ENCODE results near the gene ZNF282.

The ZNF282 gene

DNA sequence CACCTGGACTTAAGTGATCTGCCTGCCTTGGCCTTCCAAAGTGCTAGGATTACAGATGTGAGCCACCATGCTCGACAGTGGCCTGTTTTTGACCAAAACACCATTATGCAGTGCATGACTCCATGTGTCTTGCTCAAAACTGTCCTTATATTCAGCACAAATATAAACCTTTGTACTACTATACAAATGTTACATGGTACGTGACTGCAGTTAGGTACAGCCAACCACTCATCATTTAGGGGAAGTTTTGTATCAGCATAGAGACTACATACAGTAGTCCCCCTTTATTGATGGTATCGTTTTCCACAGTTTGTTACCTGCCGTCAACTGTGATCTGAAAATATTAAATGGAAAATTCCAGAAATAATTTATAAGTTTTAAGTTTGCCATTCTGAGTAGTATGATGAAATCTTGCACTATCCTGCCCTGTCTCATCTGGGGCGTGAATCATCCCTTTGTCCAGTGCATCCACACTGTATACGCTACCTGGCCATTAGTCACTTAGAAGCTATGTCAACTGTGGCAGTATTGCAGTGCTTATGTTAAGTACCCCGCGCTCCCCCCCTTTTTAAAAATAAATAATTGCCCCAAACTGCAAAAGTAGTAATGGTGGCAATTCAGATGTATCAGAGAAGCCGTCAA lies 23.3 kb upstream of the ZNF282 start:
- Histone ChIP-seq H3K27me3 (ENCODE audit: control insufficient read depth, insufficient read depth, low read length) (no peaks in the 10 kb centered on the region), H3K4me1 (ENCODE audit: control insufficient read depth, insufficient read depth, low read length) (no peaks in the 10 kb centered on the region), H3K9me3 (ENCODE audit: control insufficient read depth, insufficient read depth, low read length) (no peaks in the 10 kb centered on the region), H3K9ac (ENCODE audit: low read depth, low read length) (no peak overlapping the region), H3K36me3 (ENCODE audit: control insufficient read depth, insufficient read depth, low read length) (peaks cover 53% of the 10 kb centered on the region), H3K4me3 (ENCODE audit: low read depth, low read length) (no peak overlapping the region)

DNA sequence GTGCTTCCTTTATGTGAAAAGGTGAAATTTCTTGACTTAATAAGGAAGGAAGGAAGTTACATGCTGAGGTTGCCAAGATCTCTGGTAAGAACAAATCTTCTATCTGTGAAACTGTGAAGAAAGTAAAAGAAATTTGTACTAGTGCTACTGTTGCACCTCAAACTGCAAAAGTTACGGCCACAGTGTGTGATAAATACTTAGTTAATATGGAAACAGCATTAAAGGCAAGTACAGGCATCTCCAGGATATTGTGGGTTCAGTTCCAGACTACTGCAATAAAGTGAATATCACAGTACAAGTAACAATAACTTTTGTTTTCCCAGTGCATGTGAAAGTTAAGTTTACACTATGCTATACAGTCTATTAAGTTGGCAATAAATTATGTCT lies 22.8 kb upstream of the ZNF282 start:
- Histone ChIP-seq H3K36me3 (ENCODE audit: control insufficient read depth, insufficient read depth, low read length) (peaks cover 54% of the 10 kb centered on the region), H3K9ac (ENCODE audit: low read depth, low read length) (no peak overlapping the region), H3K9me3 (ENCODE audit: control insufficient read depth, insufficient read depth, low read length) (no peaks in the 10 kb centered on the region), H3K27me3 (ENCODE audit: control insufficient read depth, insufficient read depth, low read length) (no peaks in the 10 kb centered on the region), H3K4me1 (ENCODE audit: control insufficient read depth, insufficient read depth, low read length) (no peaks in the 10 kb centered on the region), H3K4me3 (ENCODE audit: low read depth, low read length) (no peak overlapping the region)

GRCh38 chr7:149175150-149175549 lies 20.2 kb upstream of the ZNF282 start:
- Histone ChIP-seq H3K36me3 (ENCODE audit: control insufficient read depth, insufficient read depth, low read length) (peaks cover 59% of the 10 kb centered on the region), H3K9me3 (ENCODE audit: control insufficient read depth, insufficient read depth, low read length) (no peaks in the 10 kb centered on the region), H3K4me1 (ENCODE audit: control insufficient read depth, insufficient read depth, low read length) (no peaks in the 10 kb centered on the region), H3K27me3 (ENCODE audit: control insufficient read depth, insufficient read depth, low read length) (no peaks in the 10 kb centered on the region), H3K9ac (ENCODE audit: low read depth, low read length) (no peak overlapping the region), H3K4me3 (ENCODE audit: low read depth, low read length) (no peak overlapping the region)

GRCh38 chr7:149179241-149179640 lies 16.1 kb upstream of the ZNF282 start:
- no peaks in the 10 kb centered on the region for H3K4me1 ChIP-seq (ENCODE audit: control insufficient read depth, insufficient read depth, low read length)
- no peak overlapping the region for H3K9ac ChIP-seq (ENCODE audit: low read depth, low read length)
- H3K4me3 ChIP-seq (ENCODE audit: low read depth, low read length) = no peak overlapping the region
- peaks cover 45% of the 10 kb centered on the region for H3K36me3 ChIP-seq (ENCODE audit: control insufficient read depth, insufficient read depth, low read length)
- no peaks in the 10 kb centered on the region for H3K27me3 ChIP-seq (ENCODE audit: control insufficient read depth, insufficient read depth, low read length)
- no peaks in the 10 kb centered on the region for H3K9me3 ChIP-seq (ENCODE audit: control insufficient read depth, insufficient read depth, low read length)

DNA sequence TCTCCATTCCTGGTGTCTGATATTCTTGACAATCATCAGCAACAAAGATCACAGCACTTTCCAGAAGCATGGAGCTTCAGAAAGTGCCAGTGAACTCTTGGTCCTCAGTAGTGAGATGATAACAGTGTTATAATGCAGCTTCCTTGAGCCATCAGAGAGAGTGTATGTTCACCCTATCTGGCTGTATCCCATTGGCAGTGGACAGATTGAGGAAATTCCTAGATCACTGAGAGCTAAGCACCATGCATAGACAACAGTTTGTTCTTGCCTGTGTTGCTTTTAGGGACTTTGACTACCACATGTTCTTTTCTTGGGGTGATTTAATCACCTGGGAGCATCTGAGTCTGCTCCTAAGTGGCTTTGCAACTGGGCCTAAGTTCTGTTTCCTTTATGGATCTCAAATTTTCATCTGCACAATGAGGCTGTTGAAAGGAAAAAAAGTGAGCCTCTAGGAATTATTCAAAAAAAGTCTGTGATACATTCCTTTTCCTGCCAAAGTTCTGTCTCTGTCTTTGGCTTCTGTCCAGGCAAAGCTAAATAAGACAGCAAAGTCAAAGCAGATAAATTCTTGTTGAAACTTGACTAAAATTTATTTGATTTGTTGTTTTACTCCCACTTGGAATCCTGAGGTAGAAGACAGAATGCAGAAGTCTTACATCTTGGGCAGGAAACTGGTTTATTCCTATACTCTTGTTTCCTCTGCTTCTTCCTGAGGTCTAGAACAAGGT lies 14.5 kb upstream of the ZNF282 start:
- H3K4me1 ChIP-seq (ENCODE audit: control insufficient read depth, insufficient read depth, low read length) = no peaks in the 10 kb centered on the region
- H3K4me3 ChIP-seq (ENCODE audit: low read depth, low read length) = no peak overlapping the region
- no peaks in the 10 kb centered on the region for H3K27me3 ChIP-seq (ENCODE audit: control insufficient read depth, insufficient read depth, low read length)
- no peaks in the 10 kb centered on the region for H3K9me3 ChIP-seq (ENCODE audit: control insufficient read depth, insufficient read depth, low read length)
- H3K36me3 ChIP-seq (ENCODE audit: control insufficient read depth, insufficient read depth, low read length) = peaks cover 34% of the 10 kb centered on the region
- H3K9ac ChIP-seq (ENCODE audit: low read depth, low read length) = no peak overlapping the region

- Histone ChIP-seq H3K9ac (ENCODE audit: low read depth, low read length) (no peak overlapping the region), H3K27me3 (ENCODE audit: control insufficient read depth, insufficient read depth, low read length) (no peaks in the 10 kb centered on the region), H3K36me3 (ENCODE audit: control insufficient read depth, insufficient read depth, low read length) (peaks cover 31% of the 10 kb centered on the region), H3K9me3 (ENCODE audit: control insufficient read depth, insufficient read depth, low read length) (no peaks in the 10 kb centered on the region), H3K4me3 (ENCODE audit: low read depth, low read length) (no peak overlapping the region), H3K4me1 (ENCODE audit: control insufficient read depth, insufficient read depth, low read length) (no peaks in the 10 kb centered on the region)
Observed at GRCh38 chr7:149181450-149181790, 13.9 kb upstream of the ZNF282 start.

- no peak overlapping the region for H3K9ac ChIP-seq (ENCODE audit: low read depth, low read length)
- no peak overlapping the region for H3K4me3 ChIP-seq (ENCODE audit: low read depth, low read length)
- H3K27me3 ChIP-seq (ENCODE audit: control insufficient read depth, insufficient read depth, low read length) = no peaks in the 10 kb centered on the region
- no peaks in the 10 kb centered on the region for H3K9me3 ChIP-seq (ENCODE audit: control insufficient read depth, insufficient read depth, low read length)
- H3K4me1 ChIP-seq (ENCODE audit: control insufficient read depth, insufficient read depth, low read length) = no peaks in the 10 kb centered on the region
- H3K36me3 ChIP-seq (ENCODE audit: control insufficient read depth, insufficient read depth, low read length) = peaks cover 7% of the 10 kb centered on the region
Observed at GRCh38 chr7:149184274-149184673, 11.1 kb upstream of the ZNF282 start.

GRCh38 chr7:149188213-149188612 lies 7.1 kb upstream of the ZNF282 start:
- no peak overlapping the region for H3K4me3 ChIP-seq (ENCODE audit: low read depth, low read length)
- H3K4me1 ChIP-seq (ENCODE audit: control insufficient read depth, insufficient read depth, low read length) = no peaks in the 10 kb centered on the region
- no peaks in the 10 kb centered on the region for H3K9me3 ChIP-seq (ENCODE audit: control insufficient read depth, insufficient read depth, low read length)
- H3K36me3 ChIP-seq (ENCODE audit: control insufficient read depth, insufficient read depth, low read length) = no peaks in the 10 kb centered on the region
- H3K9ac ChIP-seq (ENCODE audit: low read depth, low read length) = no peak overlapping the region
- H3K27me3 ChIP-seq (ENCODE audit: control insufficient read depth, insufficient read depth, low read length) = no peaks in the 10 kb centered on the region

- H3K9ac ChIP-seq (ENCODE audit: low read depth, low read length) = no peak overlapping the region
- no peak overlapping the region for H3K4me3 ChIP-seq (ENCODE audit: low read depth, low read length)
- no peaks in the 10 kb centered on the region for H3K27me3 ChIP-seq (ENCODE audit: control insufficient read depth, insufficient read depth, low read length)
- no peaks in the 10 kb centered on the region for H3K36me3 ChIP-seq (ENCODE audit: control insufficient read depth, insufficient read depth, low read length)
- no peaks in the 10 kb centered on the region for H3K4me1 ChIP-seq (ENCODE audit: control insufficient read depth, insufficient read depth, low read length)
- H3K9me3 ChIP-seq (ENCODE audit: control insufficient read depth, insufficient read depth, low read length) = no peaks in the 10 kb centered on the region
Observed at GRCh38 chr7:149188637-149189259, 6.6 kb upstream of the ZNF282 start.

DNA sequence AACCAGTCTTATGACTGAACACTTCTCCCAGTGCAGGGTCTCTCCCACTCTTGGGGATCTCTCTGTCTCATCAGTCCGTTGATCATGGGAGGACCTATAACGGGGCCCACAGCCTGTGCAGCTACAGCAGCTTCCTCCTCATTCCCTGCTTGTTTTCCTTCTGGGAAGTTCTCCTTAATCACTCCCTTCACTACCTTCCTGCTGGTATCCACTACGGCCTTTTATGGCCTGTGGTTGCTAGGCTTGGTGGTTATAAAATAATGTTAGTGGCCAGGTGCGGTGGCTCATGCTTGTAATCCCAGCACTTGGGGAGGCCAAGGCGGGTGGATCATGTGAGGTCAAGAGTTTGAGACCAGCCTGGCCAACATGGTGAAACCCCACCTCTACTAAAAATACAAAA lies 3.5 kb upstream of the ZNF282 start:
- H3K9me3 ChIP-seq (ENCODE audit: control insufficient read depth, insufficient read depth, low read length) = no peaks in the 10 kb centered on the region
- no peaks in the 10 kb centered on the region for H3K36me3 ChIP-seq (ENCODE audit: control insufficient read depth, insufficient read depth, low read length)

GRCh38 chr7:149194799-149195179 lies 557 bp upstream of the ZNF282 start:
- H3K36me3 ChIP-seq (ENCODE audit: control insufficient read depth, insufficient read depth, low read length) = peaks cover 16% of the 10 kb centered on the region
- H3K9me3 ChIP-seq (ENCODE audit: control insufficient read depth, insufficient read depth, low read length) = no peaks in the 10 kb centered on the region
- no peaks in the 10 kb centered on the region for H3K4me1 ChIP-seq (ENCODE audit: control insufficient read depth, insufficient read depth, low read length)
- H3K27me3 ChIP-seq (ENCODE audit: control insufficient read depth, insufficient read depth, low read length) = no peaks in the 10 kb centered on the region
- no peak overlapping the region for H3K9ac ChIP-seq (ENCODE audit: low read depth, low read length)
- peak overlapping the region; percentile 87 for H3K4me3 ChIP-seq (ENCODE audit: low read depth, low read length)

More for the DNA sequence above, 3.5 kb upstream of the ZNF282 start:
- no peak overlapping the region for H3K4me3 ChIP-seq (ENCODE audit: low read depth, low read length)
- H3K4me1 ChIP-seq (ENCODE audit: control insufficient read depth, insufficient read depth, low read length) = no peaks in the 10 kb centered on the region
- no peak overlapping the region for H3K9ac ChIP-seq (ENCODE audit: low read depth, low read length)
- H3K27me3 ChIP-seq (ENCODE audit: control insufficient read depth, insufficient read depth, low read length) = no peaks in the 10 kb centered on the region

- Histone ChIP-seq H3K9me3 (ENCODE audit: control insufficient read depth, insufficient read depth, low read length) (no peaks in the 10 kb centered on the region), H3K4me1 (ENCODE audit: control insufficient read depth, insufficient read depth, low read length) (no peaks in the 10 kb centered on the region), H3K9ac (ENCODE audit: low read depth, low read length) (peak overlapping the region; percentile 87), H3K4me3 (ENCODE audit: low read depth, low read length) (peak overlapping the region; percentile 87), H3K36me3 (ENCODE audit: control insufficient read depth, insufficient read depth, low read length) (peaks cover 28% of the 10 kb centered on the region), H3K27me3 (ENCODE audit: control insufficient read depth, insufficient read depth, low read length) (no peaks in the 10 kb centered on the region)
Observed at GRCh38 chr7:149196151-149196704, 882 bp downstream of the ZNF282 start.

All from iPS-15b (cell line).